ENCODE data around the gene DHX34. TPM values are rescaled to one million over a fixed set of nuclear protein-coding genes. Genes with fewer than 3 reads are reported as not detected.
A peak's percentile ranks its signal among the peaks of the same experiment; 100 is the strongest.
"Not testable (repeated sequence)": the region's sequence is repeated elsewhere in the genome, so short reads cannot be mapped to it uniquely, and the experiment has no call there.

DHX34 gene
- total RNA-seq, 1 donor from 2014 or later: 32.4 TPM

DNA sequence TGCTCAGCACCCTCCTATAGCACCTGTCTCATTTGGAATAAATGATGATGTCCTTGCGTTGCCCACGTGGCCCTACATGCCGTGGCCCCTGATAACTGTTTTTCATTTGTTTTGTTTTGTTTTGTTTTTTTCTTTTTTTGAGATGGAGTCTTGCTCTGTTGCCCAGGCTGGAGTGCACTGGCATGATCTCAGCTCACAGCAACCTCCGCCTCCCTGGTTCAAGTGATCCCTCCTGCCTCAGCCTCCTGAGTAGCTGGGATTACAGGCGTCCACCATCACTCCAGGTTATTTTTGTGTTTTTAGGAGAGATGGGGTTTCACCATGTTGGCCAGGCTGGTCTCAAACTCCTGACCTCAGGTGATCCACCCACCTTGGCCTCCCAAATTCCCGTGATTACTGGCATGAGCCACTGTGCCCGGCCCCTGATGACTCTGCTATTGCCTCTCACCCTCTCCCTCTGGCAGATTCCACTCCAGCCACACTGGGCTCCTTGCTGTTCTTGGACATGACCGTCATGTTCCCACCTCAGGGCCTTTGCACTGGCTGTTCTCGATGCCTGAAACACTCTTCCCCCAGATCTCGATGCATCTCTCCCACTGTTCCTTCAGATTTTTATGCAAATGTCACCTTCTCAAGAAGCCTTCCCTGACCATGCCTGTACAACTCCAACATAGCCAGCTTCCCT lies 9.8 kb upstream of the DHX34 start:
- Mint-ChIP-seq H3K27me3 (peaks cover 2% of the 10 kb centered on the region), H3K27ac (no peak overlapping the region), H3K36me3 (ENCODE audit: low read depth) (no peaks in the 10 kb centered on the region), H3K4me3 (no peak overlapping the region), H3K4me1 (peaks cover 7% of the 10 kb centered on the region), H3K9me3 (no peaks in the 10 kb centered on the region)
- peak; percentile 50 for DNase-seq
- intact Hi-C loops (cut with micrococcal nuclease): no loop called here

DNA sequence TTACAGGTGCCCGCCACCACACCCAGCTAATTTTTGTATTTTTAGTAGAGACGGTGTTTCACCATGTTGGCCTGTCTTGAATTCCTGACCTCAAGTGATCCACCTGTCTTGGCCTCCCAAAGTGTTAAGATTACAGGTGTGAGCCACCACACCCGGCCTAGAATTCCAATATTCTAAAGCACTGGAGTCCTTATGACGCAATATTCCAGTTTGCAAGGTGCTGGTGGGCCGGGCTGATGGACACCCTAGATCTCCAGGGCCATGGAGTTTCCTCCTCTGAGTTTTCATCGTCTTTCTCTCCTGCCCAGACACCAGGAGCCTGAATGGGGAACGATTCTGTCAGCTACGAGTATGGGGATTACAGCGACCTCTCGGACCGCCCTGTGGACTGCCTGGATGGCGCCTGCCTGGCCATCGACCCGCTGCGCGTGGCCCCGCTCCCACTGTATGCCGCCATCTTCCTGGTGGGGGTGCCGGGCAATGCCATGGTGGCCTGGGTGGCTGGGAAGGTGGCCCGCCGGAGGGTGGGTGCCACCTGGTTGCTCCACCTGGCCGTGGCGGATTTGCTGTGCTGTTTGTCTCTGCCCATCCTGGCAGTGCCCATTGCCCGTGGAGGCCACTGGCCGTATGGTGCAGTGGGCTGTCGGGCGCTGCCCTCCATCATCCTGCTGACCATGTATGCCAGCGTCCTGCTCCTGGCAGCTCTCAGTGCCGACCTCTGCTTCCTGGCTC lies 8.5 kb upstream of the DHX34 start:
- Mint-ChIP-seq H3K27ac (no peak overlapping the region), H3K36me3 (ENCODE audit: low read depth) (no peaks in the 10 kb centered on the region), H3K4me1 (peaks cover 7% of the 10 kb centered on the region), H3K4me3 (no peak overlapping the region), H3K27me3 (peaks cover 2% of the 10 kb centered on the region), H3K9me3 (no peaks in the 10 kb centered on the region)
- intact Hi-C loops (cut with micrococcal nuclease): no loop called here
- DNase-seq: no peak

DNA sequence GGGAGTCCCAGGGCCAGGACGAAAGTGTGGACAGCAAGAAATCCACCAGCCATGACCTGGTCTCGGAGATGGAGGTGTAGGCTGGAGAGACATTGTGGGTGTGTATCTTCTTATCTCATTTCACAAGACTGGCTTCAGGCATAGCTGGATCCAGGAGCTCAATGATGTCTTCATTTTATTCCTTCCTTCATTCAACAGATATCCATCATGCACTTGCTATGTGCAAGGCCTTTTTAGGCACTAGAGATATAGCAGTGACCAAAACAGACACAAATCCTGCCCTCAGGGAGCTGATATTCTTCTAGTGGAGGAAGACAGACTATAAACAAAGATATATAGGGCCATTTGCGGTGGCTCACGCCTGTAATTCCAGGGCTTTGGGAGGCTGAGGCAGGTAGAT lies 7.4 kb upstream of the DHX34 start:
- no peak overlapping the region for H3K27ac Mint-ChIP-seq
- no peaks in the 10 kb centered on the region for H3K36me3 Mint-ChIP-seq (ENCODE audit: low read depth)
- peaks cover 2% of the 10 kb centered on the region for H3K27me3 Mint-ChIP-seq
- no peak for DNase-seq
- H3K9me3 Mint-ChIP-seq: no peaks in the 10 kb centered on the region
- intact Hi-C loops (cut with micrococcal nuclease): no loop called here
- peaks cover under 1% of the 10 kb centered on the region for H3K4me1 Mint-ChIP-seq
- no peak overlapping the region for H3K4me3 Mint-ChIP-seq

DNA sequence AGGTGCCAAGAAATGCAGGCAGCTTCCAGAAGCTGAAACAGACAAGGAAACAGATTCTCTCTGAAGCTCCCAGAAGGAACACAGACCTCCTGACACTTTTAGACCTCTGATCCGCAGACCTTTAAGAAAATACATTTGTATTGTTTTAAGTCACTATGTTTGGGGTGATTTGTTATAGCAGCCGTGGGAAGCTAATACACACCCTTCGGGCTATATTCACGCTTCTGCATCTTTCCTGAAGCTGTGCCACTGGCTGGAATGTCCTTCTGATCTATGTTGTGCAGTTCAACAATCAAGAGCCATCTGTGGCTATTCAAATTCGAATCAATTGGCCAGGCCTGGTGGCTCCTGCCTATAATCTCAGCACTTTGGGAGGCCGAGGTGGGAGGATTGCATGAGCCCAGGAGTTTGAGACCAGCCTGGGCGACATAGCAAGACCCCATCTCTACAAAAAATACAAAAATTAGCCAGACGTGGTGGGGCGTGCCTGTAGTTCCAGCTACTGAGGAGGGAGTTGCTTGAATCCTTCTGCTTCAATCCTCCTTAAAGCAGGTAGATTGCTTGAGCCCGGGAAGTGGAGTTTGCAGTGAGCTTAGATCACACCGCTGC lies 5.8 kb upstream of the DHX34 start:
- Mint-ChIP-seq H3K4me3 (no peak overlapping the region), H3K27me3 (peaks cover 2% of the 10 kb centered on the region), H3K4me1 (no peaks in the 10 kb centered on the region), H3K27ac (no peak overlapping the region), H3K36me3 (ENCODE audit: low read depth) (no peaks in the 10 kb centered on the region), H3K9me3 (no peaks in the 10 kb centered on the region)
- intact Hi-C loops (cut with micrococcal nuclease): no loop called here
- DNase-seq: no peak

DNA sequence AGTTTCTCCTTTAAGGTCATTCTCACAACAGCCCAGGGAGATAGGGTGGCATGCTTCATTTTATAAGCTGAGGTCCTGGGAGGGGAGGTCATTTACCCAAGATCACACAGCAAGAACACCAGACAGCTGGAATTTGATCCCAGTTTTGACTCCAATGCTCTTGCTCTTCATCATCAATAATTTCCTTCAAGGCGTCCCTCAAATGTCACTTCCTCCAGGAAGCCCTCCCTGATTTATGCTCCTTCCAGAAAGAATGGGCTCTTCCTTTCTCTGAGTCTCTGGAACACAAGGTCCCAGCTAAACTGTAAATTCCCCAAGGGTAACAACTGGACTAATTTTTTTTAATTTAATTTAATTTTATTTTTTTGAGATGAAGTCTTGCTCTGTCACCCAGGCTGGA lies 4.7 kb upstream of the DHX34 start:
- intact Hi-C loops (cut with micrococcal nuclease): no loop called here
- Mint-ChIP-seq H3K4me3 (no peak overlapping the region), H3K9me3 (no peaks in the 10 kb centered on the region), H3K27ac (no peak overlapping the region), H3K4me1 (peaks cover 7% of the 10 kb centered on the region), H3K36me3 (ENCODE audit: low read depth) (peaks cover 4% of the 10 kb centered on the region), H3K27me3 (peaks cover 2% of the 10 kb centered on the region)
- DNase-seq: no peak

DNA sequence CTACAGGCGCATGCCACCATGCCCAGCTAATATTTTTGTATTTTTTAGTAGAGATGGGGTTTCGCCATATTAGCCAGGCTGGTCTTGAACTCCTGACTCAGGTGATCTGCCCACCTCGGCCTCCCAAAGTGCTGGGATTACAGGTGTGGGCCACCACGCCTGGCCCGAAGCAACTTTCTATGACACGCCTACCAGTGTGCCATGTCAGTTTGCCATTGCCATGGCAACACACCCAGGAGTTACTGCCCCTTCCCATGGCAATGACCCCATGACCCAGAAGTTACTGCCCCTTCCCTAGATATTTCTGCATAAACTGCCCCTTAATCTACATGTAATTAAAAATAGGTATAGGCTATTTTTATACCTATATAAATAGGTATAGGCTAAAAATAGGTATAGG lies 3.1 kb upstream of the DHX34 start:
- H3K27ac Mint-ChIP-seq; intact Hi-C loops (cut with micrococcal nuclease); DNase-seq; H3K27me3 Mint-ChIP-seq; H3K4me3 Mint-ChIP-seq; H3K9me3 Mint-ChIP-seq: not testable (repeated sequence)
- Mint-ChIP-seq H3K36me3 (ENCODE audit: low read depth) (peaks cover 14% of the 10 kb centered on the region), H3K4me1 (peaks cover 19% of the 10 kb centered on the region)

DNA sequence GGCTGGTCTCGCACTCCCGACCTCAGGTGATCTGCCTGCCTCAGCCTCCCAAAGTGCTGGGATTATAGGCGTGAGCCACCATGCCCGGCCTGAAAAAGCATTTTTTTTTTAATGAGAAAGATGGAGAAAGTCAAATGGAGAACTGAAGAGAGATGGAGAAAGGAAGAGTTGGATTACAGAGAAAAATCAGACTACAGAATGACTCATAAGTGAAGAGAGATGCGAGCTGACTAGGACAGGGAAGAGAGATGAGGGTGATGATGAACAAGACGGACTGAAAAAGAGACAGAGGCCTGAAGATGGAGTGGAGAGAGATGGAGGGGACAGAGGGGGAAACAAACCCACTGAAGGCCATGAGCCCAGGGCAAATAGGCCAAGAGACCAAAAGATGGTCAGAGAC lies 1.5 kb downstream of the DHX34 start:
- Mint-ChIP-seq H3K36me3 (ENCODE audit: low read depth) (peaks cover 45% of the 10 kb centered on the region), H3K27me3 (no peaks in the 10 kb centered on the region), H3K4me3 (peak overlapping the region; percentile 58), H3K9me3 (no peaks in the 10 kb centered on the region), H3K27ac (peak overlapping the region; percentile 41), H3K4me1 (peaks cover 28% of the 10 kb centered on the region)
- DNase-seq: no peak
- intact Hi-C loops (cut with micrococcal nuclease): no loop called here

DNA sequence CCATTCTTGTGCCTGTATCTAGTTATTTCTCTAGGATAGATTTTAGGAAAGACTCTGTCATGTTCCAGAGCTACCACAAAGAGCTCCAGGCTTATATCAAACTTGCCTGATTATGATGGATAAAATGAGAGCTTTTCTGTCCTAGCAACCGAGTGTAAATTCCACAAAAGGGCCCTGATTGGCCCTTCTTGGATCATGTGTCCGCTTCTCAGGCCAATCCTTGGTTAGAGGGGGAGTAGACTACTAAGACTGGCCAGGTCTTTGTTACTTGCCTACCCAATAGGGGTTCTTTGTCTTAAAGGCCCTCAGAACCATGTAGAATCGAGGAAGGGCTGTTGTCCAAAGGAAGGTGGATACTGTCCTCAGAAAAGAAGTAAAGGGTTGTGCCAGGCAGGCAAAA lies 2.4 kb downstream of the DHX34 start:
- Mint-ChIP-seq H3K27ac (no peak overlapping the region), H3K36me3 (ENCODE audit: low read depth) (peaks cover 53% of the 10 kb centered on the region), H3K4me3 (no peak overlapping the region), H3K9me3 (no peaks in the 10 kb centered on the region), H3K27me3 (no peaks in the 10 kb centered on the region), H3K4me1 (peaks cover 28% of the 10 kb centered on the region)
- DNase-seq: peak; percentile 62
- intact Hi-C loops (cut with micrococcal nuclease): no loop called here

DNA sequence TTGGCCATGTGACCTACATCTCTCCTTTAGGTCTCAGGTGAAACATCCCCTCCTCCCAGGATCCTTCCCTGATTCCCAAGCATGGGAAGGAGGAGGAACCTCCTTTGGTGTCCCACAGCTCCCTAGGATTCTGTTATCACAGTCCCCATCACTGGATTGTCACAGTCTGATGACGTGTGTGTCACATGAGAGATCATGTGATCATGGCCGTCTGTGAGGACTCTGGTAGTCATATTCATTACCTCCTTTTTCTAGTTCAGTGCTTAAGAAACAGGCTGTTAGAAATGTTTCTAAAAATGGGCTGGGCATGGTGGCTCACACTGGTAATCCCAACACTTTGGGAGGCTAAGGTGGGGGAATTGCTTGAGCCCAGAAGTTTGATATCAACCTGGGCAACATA lies 3.0 kb downstream of the DHX34 start:
- Mint-ChIP-seq H3K36me3 (ENCODE audit: low read depth) (peaks cover 57% of the 10 kb centered on the region), H3K9me3 (no peaks in the 10 kb centered on the region), H3K27me3 (no peaks in the 10 kb centered on the region), H3K4me3 (no peak overlapping the region), H3K4me1 (peaks cover 28% of the 10 kb centered on the region), H3K27ac (no peak overlapping the region)
- DNase-seq: no peak
- intact Hi-C loops (cut with micrococcal nuclease): no loop called here

DNA sequence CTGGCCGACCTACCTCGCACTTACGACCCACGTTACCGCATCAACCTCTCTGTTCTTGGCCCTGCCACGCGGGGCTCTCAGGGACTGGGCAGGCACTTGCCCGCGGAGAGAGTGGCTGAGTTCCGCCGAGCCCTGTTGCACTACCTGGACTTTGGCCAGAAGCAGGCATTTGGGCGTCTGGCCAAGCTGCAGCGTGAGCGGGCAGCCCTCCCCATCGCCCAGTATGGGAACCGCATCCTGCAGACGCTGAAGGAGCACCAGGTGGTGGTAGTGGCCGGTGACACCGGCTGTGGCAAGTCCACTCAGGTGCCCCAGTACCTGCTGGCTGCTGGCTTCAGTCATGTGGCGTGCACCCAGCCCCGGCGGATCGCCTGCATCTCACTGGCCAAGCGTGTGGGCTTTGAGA lies 4.2 kb downstream of the DHX34 start:
- no peaks in the 10 kb centered on the region for H3K27me3 Mint-ChIP-seq
- H3K9me3 Mint-ChIP-seq: no peaks in the 10 kb centered on the region
- H3K27ac Mint-ChIP-seq: no peak overlapping the region
- no peak for DNase-seq
- H3K4me3 Mint-ChIP-seq: no peak overlapping the region
- peaks cover 68% of the 10 kb centered on the region for H3K36me3 Mint-ChIP-seq (ENCODE audit: low read depth)
- peaks cover 28% of the 10 kb centered on the region for H3K4me1 Mint-ChIP-seq
- intact Hi-C loops (cut with micrococcal nuclease): no loop called here

DNA sequence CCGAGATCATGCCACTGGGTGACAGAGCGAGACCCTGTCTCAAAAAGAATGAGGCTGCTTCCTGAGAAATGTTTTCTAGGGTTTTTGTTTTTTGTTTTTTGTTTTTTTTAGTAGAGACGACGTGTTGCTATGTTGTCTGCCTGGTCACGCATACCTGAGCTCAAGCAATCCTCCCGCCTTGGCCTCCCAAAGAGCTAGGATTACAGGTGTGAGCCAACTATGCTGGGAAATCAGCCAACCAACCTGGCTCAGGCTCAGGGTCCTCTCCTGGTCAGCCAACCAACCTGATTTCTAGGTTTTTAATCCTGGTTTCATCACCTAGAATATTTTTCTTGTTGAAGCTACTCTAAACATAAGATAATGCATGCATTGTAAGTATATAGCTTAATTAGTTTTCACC lies 7.8 kb downstream of the DHX34 start:
- peaks cover 77% of the 10 kb centered on the region for H3K36me3 Mint-ChIP-seq (ENCODE audit: low read depth)
- no peaks in the 10 kb centered on the region for H3K9me3 Mint-ChIP-seq
- no peaks in the 10 kb centered on the region for H3K27me3 Mint-ChIP-seq
- intact Hi-C loops (cut with micrococcal nuclease): no loop called here
- H3K4me1 Mint-ChIP-seq: peaks cover 4% of the 10 kb centered on the region
- DNase-seq: no peak
- no peak overlapping the region for H3K27ac Mint-ChIP-seq
- H3K4me3 Mint-ChIP-seq: no peak overlapping the region

DNA sequence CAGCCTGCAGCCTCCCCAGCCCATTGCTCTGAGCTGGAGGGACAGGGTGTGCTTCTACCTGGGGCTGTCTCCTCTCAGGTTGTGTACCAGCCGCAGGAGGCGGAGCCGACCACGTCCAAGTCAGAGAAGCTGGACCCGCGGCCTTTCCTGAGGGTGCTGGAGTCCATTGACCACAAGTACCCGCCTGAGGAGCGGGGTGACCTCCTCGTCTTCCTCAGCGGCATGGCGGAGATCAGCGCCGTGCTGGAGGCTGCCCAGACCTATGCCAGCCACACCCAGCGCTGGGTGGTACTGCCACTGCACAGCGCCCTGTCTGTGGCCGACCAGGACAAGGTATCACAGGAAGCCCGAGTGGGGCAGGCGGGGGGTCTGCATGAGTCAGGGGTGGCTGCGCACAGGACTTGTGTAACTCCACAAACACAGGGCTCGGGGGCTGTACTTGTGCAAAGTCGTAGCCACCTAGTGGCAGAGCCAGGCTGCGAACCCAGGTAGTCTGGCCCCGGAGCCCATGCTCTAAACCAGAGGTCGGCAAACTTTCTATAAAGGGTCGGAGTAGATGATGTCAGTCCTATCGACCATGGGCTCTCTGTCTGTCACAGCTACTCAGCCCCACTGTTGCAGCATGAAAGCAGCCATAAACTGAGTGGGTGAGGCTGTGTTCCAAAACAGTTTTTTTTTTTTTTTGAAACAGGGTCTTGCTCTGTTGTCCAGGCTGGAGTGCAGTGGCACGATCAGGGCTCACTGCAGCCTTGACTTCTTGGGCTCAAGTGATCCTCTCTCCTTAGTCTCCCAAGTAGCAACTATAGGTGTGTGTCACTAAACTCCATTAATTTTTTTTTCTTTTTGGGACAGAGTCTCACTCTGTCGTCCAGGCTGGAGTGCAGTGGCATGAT lies 8.9 kb downstream of the DHX34 start:
- Mint-ChIP-seq H3K27me3 (no peaks in the 10 kb centered on the region), H3K36me3 (ENCODE audit: low read depth) (peaks cover 76% of the 10 kb centered on the region), H3K9me3 (no peaks in the 10 kb centered on the region), H3K4me1 (no peaks in the 10 kb centered on the region), H3K27ac (no peak overlapping the region), H3K4me3 (no peak overlapping the region)
- intact Hi-C loops (cut with micrococcal nuclease): no loop called here
- DNase-seq: no peak

DNA sequence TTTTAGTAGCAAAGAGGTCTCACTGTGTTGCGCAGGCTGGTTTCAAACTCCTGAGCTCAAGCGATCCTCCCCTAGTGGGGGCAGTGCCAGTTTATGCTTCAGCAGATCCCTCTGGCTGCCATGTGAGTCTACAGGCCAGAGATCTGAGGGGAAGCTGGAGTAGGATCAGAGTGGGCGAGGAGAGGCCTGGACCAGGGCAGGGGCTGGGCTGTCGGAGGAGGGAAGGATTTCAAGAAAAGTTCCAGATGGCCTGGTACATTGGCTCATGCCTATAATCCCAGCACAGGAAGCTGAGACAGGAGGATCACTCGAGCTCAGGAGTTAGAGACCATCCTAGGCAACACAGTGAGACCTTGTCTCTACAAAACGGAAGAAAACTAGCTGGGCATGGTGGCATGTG lies 9.8 kb downstream of the DHX34 start:
- no peak overlapping the region for H3K4me3 Mint-ChIP-seq
- no peak overlapping the region for H3K27ac Mint-ChIP-seq
- H3K36me3 Mint-ChIP-seq (ENCODE audit: low read depth): peaks cover 75% of the 10 kb centered on the region
- no peak for DNase-seq
- H3K9me3 Mint-ChIP-seq: no peaks in the 10 kb centered on the region
- intact Hi-C loops (cut with micrococcal nuclease): no loop called here
- no peaks in the 10 kb centered on the region for H3K4me1 Mint-ChIP-seq
- H3K27me3 Mint-ChIP-seq: no peaks in the 10 kb centered on the region

DNA sequence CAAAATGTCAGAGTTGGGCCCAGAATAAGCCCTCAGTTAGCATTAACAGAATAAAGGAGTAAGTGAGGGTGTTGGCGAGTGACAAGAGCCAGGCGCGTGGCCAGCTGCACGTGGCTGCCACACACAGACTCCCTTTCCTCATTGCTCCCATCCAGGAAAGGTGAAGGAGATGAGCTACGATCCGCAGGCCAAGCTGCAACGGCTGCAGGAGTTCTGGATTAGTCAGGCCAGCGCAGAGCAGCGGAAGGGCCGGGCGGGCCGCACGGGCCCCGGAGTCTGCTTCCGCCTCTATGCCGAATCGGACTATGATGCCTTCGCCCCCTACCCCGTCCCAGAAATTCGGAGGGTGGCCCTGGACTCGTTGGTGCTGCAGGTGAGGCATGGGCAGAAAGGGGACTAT lies 13.2 kb downstream of the DHX34 start:
- H3K4me1 Mint-ChIP-seq: no peaks in the 10 kb centered on the region
- no peaks in the 10 kb centered on the region for H3K27me3 Mint-ChIP-seq
- H3K4me3 Mint-ChIP-seq: no peak overlapping the region
- H3K9me3 Mint-ChIP-seq: no peaks in the 10 kb centered on the region
- no peak for DNase-seq
- peaks cover 61% of the 10 kb centered on the region for H3K36me3 Mint-ChIP-seq (ENCODE audit: low read depth)
- H3K27ac Mint-ChIP-seq: no peak overlapping the region
- intact Hi-C loops (cut with micrococcal nuclease): no loop called here
